ENCODE measurements around the gene MYO5B. TPM values are rescaled to one million over a fixed set of nuclear protein-coding genes. Genes with fewer than 3 reads are reported as not detected.

MYO5B gene
- total RNA-seq, 4 donors from 2014 or later: 58.2 to 102 (median 89.9) TPM

DNA sequence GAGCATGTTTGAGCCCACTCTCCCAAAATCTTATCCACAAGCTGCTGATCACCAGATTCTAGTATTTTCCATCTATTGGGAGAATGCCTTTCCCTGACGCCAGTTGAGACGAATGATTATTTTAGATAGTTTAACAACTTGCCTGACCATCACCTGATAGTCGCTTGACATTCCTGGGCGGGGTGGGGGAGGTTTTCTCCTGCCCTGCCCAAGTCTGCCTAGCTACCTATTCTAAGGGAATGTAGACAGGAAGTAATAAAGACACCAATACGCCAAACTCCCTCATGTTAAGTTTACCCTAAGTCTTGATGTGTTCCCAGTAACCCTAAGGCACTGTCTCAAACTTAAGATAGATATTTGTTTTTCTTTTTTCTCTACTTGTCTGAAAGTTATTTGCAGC is 377.0 kb downstream of the MYO5B start:
- no peak for DNase-seq
- H3K4me1 ChIP-seq: peaks cover 5 to 16% of the 10 kb centered on the region in 2 donors
- WGBS, 2 donors: 95 to 99% methylated on average over 5 of the region's 5 CpGs
- H3K27ac ChIP-seq: no peak overlapping the region
- no peaks in the 10 kb centered on the region for H3K27me3 ChIP-seq
- no peaks in the 10 kb centered on the region for H3K9me3 ChIP-seq
- TF ChIP-seq, protein P1, sequence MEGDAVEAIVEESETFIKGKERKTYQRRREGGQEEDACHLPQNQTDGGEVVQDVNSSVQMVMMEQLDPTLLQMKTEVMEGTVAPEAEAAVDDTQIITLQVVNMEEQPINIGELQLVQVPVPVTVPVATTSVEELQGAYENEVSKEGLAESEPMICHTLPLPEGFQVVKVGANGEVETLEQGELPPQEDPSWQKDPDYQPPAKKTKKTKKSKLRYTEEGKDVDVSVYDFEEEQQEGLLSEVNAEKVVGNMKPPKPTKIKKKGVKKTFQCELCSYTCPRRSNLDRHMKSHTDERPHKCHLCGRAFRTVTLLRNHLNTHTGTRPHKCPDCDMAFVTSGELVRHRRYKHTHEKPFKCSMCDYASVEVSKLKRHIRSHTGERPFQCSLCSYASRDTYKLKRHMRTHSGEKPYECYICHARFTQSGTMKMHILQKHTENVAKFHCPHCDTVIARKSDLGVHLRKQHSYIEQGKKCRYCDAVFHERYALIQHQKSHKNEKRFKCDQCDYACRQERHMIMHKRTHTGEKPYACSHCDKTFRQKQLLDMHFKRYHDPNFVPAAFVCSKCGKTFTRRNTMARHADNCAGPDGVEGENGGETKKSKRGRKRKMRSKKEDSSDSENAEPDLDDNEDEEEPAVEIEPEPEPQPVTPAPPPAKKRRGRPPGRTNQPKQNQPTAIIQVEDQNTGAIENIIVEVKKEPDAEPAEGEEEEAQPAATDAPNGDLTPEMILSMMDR (IDR thresholded peaks at IDR 0.05): no peak
- TF ChIP-seq POLR2A (IDR thresholded peaks at IDR 0.05): no peak
- H3K36me3 ChIP-seq: no peaks in the 10 kb centered on the region
- no peak overlapping the region for H3K4me3 ChIP-seq (replicated peaks in 1 of 3)
- intact Hi-C loops (cut with DNase I): no loop called here

DNA sequence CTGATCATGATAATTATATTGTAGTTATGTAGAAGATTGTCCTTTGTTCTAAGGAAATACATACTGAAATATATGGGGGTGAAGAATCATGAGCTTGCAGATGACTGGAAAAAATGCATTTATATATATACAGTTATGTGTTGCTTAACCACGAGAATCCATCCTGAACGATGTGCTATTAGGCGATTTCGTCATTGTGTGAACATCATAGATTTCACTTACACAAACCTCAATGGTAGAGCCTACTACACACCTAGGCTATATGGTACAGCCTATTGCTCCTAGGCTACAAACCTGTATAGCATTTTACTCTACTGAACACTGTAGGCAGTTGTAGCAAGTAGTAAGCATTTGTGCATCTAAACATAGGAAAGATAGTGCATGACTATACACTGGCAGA is 379.0 kb downstream of the MYO5B start:
- Histone ChIP-seq H3K4me3 (replicated peaks in 1 of 3) (no peak overlapping the region), H3K27me3 (no peaks in the 10 kb centered on the region), H3K9me3 (no peaks in the 10 kb centered on the region), H3K36me3 (no peaks in the 10 kb centered on the region), H3K27ac (no peak overlapping the region), H3K4me1 (peaks cover 23 to 29% of the 10 kb centered on the region in 2 donors)
- no peak for DNase-seq
- intact Hi-C loops (cut with DNase I): no loop called here
- TF ChIP-seq, protein P1 (IDR thresholded peaks at IDR 0.05): no peak
- no peak for TF ChIP-seq POLR2A (IDR thresholded peaks at IDR 0.05)
- 90 to 95% methylated on average over 4 of the region's 4 CpGs for WGBS, 2 donors

DNA sequence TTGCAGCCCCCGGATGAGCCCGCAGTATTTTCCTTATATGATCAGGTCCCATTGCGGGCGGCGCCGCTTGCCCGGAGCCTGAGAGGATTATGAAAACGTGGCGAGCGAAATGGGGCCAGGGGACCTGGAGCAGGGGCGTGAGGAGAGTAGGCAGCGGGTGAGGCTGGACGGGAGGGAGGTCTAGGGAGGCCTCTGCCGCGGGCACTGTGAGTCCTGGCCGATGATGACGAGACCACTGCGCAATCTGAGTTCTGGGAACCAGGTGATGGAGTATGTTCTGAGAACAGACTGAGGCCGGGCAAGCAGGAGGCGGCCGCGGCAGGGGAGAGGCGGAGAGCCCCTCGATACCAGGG is 380.8 kb downstream of the MYO5B start:
- TF ChIP-seq POLR2A (IDR thresholded peaks at IDR 0.05): no peak
- TF ChIP-seq, protein P1 (IDR thresholded peaks at IDR 0.05): no peak
- Histone ChIP-seq H3K27me3 (no peaks in the 10 kb centered on the region), H3K4me1 (peaks cover 23 to 30% of the 10 kb centered on the region in 2 donors), H3K4me3 (replicated peaks in 1 of 3) (peak overlapping the region; percentile 61 to 72 (median 68)), H3K27ac (peak overlapping the region; percentile 59 to 98 (median 88)), H3K36me3 (no peaks in the 10 kb centered on the region), H3K9me3 (no peaks in the 10 kb centered on the region)
- peak; percentile 51 to 56 for DNase-seq
- 0 to 2% methylated on average over 22 to 24 of the region's 24 CpGs for WGBS, 2 donors
- intact Hi-C loops (cut with DNase I): no loop called here

DNA sequence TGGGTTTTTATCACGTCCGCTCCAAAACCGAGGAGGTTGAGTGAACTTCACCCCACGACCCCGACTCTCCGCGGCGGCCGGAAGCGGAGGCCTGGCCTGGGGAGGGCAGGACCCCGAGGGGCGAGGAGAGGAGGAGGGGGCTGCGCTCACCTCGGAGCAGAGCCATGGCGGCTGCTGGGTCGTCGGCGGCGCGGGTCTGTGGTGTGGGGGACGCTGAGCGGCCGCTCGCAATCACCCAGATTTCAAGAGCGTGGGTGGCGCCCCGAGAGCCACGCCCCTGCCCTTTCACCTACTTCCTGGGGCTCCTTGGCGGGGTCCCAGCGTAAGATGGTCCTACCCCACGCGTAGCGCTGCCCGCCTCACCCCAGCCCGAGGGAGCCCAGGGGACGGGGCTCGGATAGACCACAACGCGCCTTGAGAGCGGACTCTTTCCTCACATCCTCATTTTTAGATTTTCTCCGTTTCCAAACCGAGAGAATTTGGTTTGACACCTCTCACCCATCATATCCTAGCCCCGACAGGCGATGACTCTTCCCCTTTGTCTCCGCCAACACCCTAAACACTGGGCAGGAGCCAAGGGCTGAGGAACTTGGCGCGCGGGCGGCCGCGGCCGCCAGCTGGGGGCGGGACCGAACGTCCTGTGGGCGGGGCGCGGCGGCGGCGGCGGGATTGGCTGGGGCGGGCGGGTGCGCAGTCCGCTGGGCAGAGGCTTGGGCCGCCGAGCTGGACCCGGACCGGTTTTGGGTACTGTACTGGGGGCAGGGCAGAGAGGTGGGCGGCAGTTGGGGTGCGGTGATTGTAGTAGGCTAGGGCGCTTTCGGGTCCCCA is 381.4 kb downstream of the MYO5B start, which contains the start of gene ACAA2:
Gene ACAA2 (minus strand): TSS at position 215 of the 828 bp plus-strand sequence. CDS start 49 bp downstream, at position 166.
- WGBS, 2 donors: 0 to 1% methylated on average over 48 to 52 of the region's 74 CpGs
- Histone ChIP-seq H3K4me1 (peaks cover 23 to 30% of the 10 kb centered on the region in 2 donors), H3K36me3 (no peaks in the 10 kb centered on the region), H3K4me3 (replicated peaks in 1 of 3) (peak within 1 kb of the TSS; percentile 61 to 72 (median 69)), H3K27me3 (no peaks in the 10 kb centered on the region), H3K9me3 (no peaks in the 10 kb centered on the region), H3K27ac (peak within 1 kb of the TSS; percentile 59 to 98 (median 88))
- intact Hi-C loops (cut with DNase I): no loop called here
- DNase-seq: peak; percentile 81 to 84
- TF ChIP-seq, protein P1 (IDR thresholded peaks at IDR 0.05): no peak
- peak; percentile 54 to 75 for TF ChIP-seq POLR2A (IDR thresholded peaks at IDR 0.05)

DNA sequence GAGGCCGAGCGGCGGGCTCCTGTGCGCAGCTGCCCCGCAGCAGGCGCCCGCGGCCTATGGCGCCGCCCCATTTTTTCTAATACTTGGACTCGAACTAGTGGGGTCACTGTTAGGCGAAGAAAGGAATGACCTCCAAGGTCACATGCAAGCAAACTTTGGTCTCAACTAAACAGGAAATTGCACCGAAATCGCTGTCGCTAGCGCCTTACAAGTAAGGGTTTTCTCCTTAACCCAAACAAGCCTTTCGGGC is 382.0 kb downstream of the MYO5B start:
- intact Hi-C loops (cut with DNase I): no loop called here
- Histone ChIP-seq H3K4me3 (replicated peaks in 1 of 3) (peak overlapping the region; percentile 61 to 72 (median 69)), H3K27me3 (no peaks in the 10 kb centered on the region), H3K27ac (peak overlapping the region; percentile 49 to 98 (median 88)), H3K4me1 (peaks cover 23 to 30% of the 10 kb centered on the region in 2 donors), H3K36me3 (no peaks in the 10 kb centered on the region), H3K9me3 (no peaks in the 10 kb centered on the region)
- 3 to 9% methylated on average over 7 to 14 of the region's 17 CpGs for WGBS, 2 donors
- TF ChIP-seq, protein P1 (IDR thresholded peaks at IDR 0.05): no peak
- no peak for TF ChIP-seq POLR2A (IDR thresholded peaks at IDR 0.05)
- peak; percentile 9 to 32 for DNase-seq

All from thyroid gland (tissue), 4 donors.